ENCODE data around the gene DEDD.
A peak's percentile ranks its signal among the peaks of the same experiment; 100 is the strongest.

DEDD gene

GRCh38 chr1:161091093-161091492 lies 41.4 kb downstream of the DEDD start:
- DNase-seq, result no peak

GRCh38 chr1:161090617-161091016 lies 41.9 kb downstream of the DEDD start:
- DNase-seq, result no peak

- DNase-seq, result no peak
Measured at GRCh38 chr1:161089938-161090337, 42.5 kb downstream of the DEDD start.

- no peak for DNase-seq
Measured at GRCh38 chr1:161089251-161089924, 43.1 kb downstream of the DEDD start, which contains the start of gene NECTIN4. Gene NECTIN4 (minus strand): TSS chr1:161089558. CDS start chr1:161089296, 262 bp downstream.

GRCh38 chr1:161088587-161089110 lies 43.8 kb downstream of the DEDD start:
- peak; percentile 58 to 84 for DNase-seq

GRCh38 chr1:161086457-161086856 lies 46.0 kb downstream of the DEDD start:
- DNase-seq, result no peak

GRCh38 chr1:161085165-161085564 lies 47.3 kb downstream of the DEDD start:
- no peak for DNase-seq

- DNase-seq, result no peak
Measured at GRCh38 chr1:161084597-161084988, 47.9 kb downstream of the DEDD start.

- DNase-seq, result no peak
Measured at GRCh38 chr1:161083748-161084596, 48.5 kb downstream of the DEDD start.

- DNase-seq, result peak; percentile 89 to 98
Measured at GRCh38 chr1:161082996-161083747, 49.3 kb downstream of the DEDD start.

GRCh38 chr1:161082483-161082882 lies 50.0 kb downstream of the DEDD start:
- DNase-seq, result no peak

GRCh38 chr1:161081519-161081918 lies 50.9 kb downstream of the DEDD start:
- no peak for DNase-seq

GRCh38 chr1:161080441-161081405 lies 51.7 kb downstream of the DEDD start:
- peak in 1 of 2 donors; percentile 49 for DNase-seq

- no peak for DNase-seq
Measured at GRCh38 chr1:161079436-161080110, 52.9 kb downstream of the DEDD start.

GRCh38 chr1:161077426-161077825 lies 55.0 kb downstream of the DEDD start:
- no peak for DNase-seq

GRCh38 chr1:161076410-161076809 lies 56.1 kb downstream of the DEDD start:
- DNase-seq, result no peak

GRCh38 chr1:161074676-161075368 lies 57.6 kb downstream of the DEDD start:
- no peak for DNase-seq

- no peak for DNase-seq
Measured at GRCh38 chr1:161073474-161074121, 58.9 kb downstream of the DEDD start.

- no peak for DNase-seq
Measured at GRCh38 chr1:161072751-161073449, 59.6 kb downstream of the DEDD start.

Measured in inflammatory macrophage treated with lipopolysaccharide for 1 hour (primary cell).